Activated CD8-positive, alpha-beta memory T cell treated with anti-CD3 and anti-CD28 coated beads for 4 hours (primary cell): ENCODE results near the gene PELI2.

Source experiments
- DNase-seq, 2 donors: peaks; one replicate each; pipeline ENCODE4 v3.0.0-alpha.2; 2020; ENCODE audit warnings: low read depth in 2 of 2

Gene PELI2

GRCh38 chr14:56117765-56118610, at the start of gene PELI2:
PELI2 (plus strand) TSS chr14:56118411; CDS start chr14:56118661, 250 bp downstream.
- peak; percentile 53 to 64 for DNase-seq

- DNase-seq, result no peak
Observed at GRCh38 chr14:56073799-56074198, 44.4 kb upstream of the PELI2 start.

GRCh38 chr14:56075301-56075700, 42.9 kb upstream of the PELI2 start:
- no peak for DNase-seq

- DNase-seq, result no peak
Observed at GRCh38 chr14:56081139-56081538, 37.1 kb upstream of the PELI2 start.

- DNase-seq, result no peak
Observed at GRCh38 chr14:56082880-56083279, 35.3 kb upstream of the PELI2 start.

- DNase-seq, result no peak
Observed at GRCh38 chr14:56085471-56085870, 32.7 kb upstream of the PELI2 start.

- DNase-seq, result no peak
Observed at GRCh38 chr14:56087671-56088471, 30.3 kb upstream of the PELI2 start.

- no peak for DNase-seq
Observed at GRCh38 chr14:56088941-56089340, 29.3 kb upstream of the PELI2 start.

- DNase-seq, result no peak
Observed at GRCh38 chr14:56092763-56093162, 25.4 kb upstream of the PELI2 start.

GRCh38 chr14:56094076-56094475, 24.1 kb upstream of the PELI2 start:
- no peak for DNase-seq

- DNase-seq, result no peak
Observed at GRCh38 chr14:56098021-56098420, 20.2 kb upstream of the PELI2 start.

- no peak for DNase-seq
Observed at GRCh38 chr14:56099081-56099797, 19.0 kb upstream of the PELI2 start.

GRCh38 chr14:56100556-56100955, 17.7 kb upstream of the PELI2 start:
- no peak for DNase-seq

- no peak for DNase-seq
Observed at GRCh38 chr14:56102941-56103340, 15.3 kb upstream of the PELI2 start.

GRCh38 chr14:56107615-56108014, 10.6 kb upstream of the PELI2 start:
- DNase-seq, result no peak

- DNase-seq, result no peak
Observed at GRCh38 chr14:56108057-56108456, 10.2 kb upstream of the PELI2 start.

- DNase-seq, result no peak
Observed at GRCh38 chr14:56112781-56113180, 5.4 kb upstream of the PELI2 start.

- DNase-seq, result no peak
Observed at GRCh38 chr14:56115334-56115870, 2.8 kb upstream of the PELI2 start.

GRCh38 chr14:56115976-56116893, 2.0 kb upstream of the PELI2 start:
- no peak for DNase-seq

- peak in 1 of 2 donors; percentile 6 for DNase-seq
Observed at GRCh38 chr14:56118611-56119181, 485 bp downstream of the PELI2 start.
